Thoracic aorta (tissue), 2 donors: ENCODE data around the gene ATP1A3. TPM values are rescaled to one million over a fixed set of nuclear protein-coding genes. Genes with fewer than 3 reads are reported as not detected.
A peak's percentile ranks its signal among the peaks of the same experiment; 100 is the strongest.
"Not testable (repeated sequence)": the region's sequence is repeated elsewhere in the genome, so short reads cannot be mapped to it uniquely, and the experiment has no call there.

ENCODE experiments used
- ATAC-seq: fragments of 150-250 bp; one replicate; pipeline ENCODE4 v1.8.0; 2017; ENCODE audit warnings: low read depth; ENCODE audit not compliant: insufficient number of reproducible peaks, low FRiP score
- DNase-seq: peaks from one replicate; pipeline ENCODE4 v3.0.0-alpha.2; 2020; ENCODE audit warnings: low spot score
- H3K27ac ChIP-seq, 2 donors: fragments of 200-600 bp; sonication (generic); 1 replicate in 1 of 2; 2 replicates in 1 of 2; pipeline ENCODE4 v1.5.1; 2016; ENCODE audit warnings: mild to moderate bottlenecking in 2 of 2, moderate library complexity in 2 of 2
- H3K27me3 ChIP-seq: fragments of 200-600 bp; sonication (generic); replicated peaks from 2 replicates; pipeline ENCODE4 v1.6.0; 2016; ENCODE audit warnings: mild to moderate bottlenecking; ENCODE audit not compliant: insufficient read depth
- H3K36me3 ChIP-seq: fragments of 200-600 bp; sonication (generic); one replicate; pipeline ENCODE4 v1.5.1; 2016
- H3K4me1 ChIP-seq, 2 donors: fragments of 200-600 bp; sonication (generic); 1 replicate in 1 of 2; 2 replicates in 1 of 2; pipeline versions ENCODE4 v1.5.1 to v1.6.0; 2016; ENCODE audit warnings: low read depth in 2 of 2, mild to moderate bottlenecking in 1 of 2; ENCODE audit not compliant: control insufficient read depth in 1 of 2
- H3K4me3 ChIP-seq: fragments of 200-600 bp; sonication (generic); 2 replicates; pipeline ENCODE4 v1.5.1; 2016; ENCODE audit warnings: mild to moderate bottlenecking
- H3K9me3 ChIP-seq: fragments of 200-600 bp; sonication (generic); 2 replicates; pipeline ENCODE4 v1.5.1; 2016
- total RNA-seq, 2 donors: library from RNA; depleted of rRNA; stranded (reverse); fragments of >200 nt; gene quantifications; one replicate each; pipeline versions ENCODE4 v1.1.0 to v1.2.3, GENCODE V29; 2016
- TF ChIP-seq, protein P1 (sequence below): fragments of 200-600 bp; sonication (generic); IDR thresholded peaks from one replicate; pipeline ENCODE4 v1.5.1; 2019; ENCODE audit warnings: antibody characterized with exemption

Gene ATP1A3
- total RNA-seq, 2 donors from 2014 or later, result 0.14 TPM; not detected in 1

DNA sequence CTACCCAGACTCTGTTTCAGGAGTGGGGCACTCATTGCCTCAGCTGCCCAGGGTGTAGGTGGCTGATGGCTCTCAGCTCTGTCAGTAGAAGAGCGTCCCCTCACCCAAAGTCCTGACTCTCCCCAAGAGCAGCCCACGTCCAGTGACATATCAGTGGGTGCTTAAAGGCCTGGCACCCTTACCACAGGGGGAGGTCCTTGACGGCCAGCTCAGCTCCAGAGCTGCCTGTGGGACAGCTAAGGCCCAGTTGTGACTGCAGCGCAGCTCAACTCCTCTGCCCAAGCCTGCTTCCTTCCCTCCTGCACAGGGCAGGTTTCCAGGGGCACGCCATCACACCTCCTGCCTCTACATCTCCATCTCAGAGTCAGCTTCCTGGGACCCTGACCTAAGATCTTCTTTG, 43.6 kb upstream of the ATP1A3 start:
- no peak for DNase-seq
- no peak for ATAC-seq
- Histone ChIP-seq H3K4me3 (no peak overlapping the region), H3K27me3 (no peaks in the 10 kb centered on the region), H3K27ac (no peak overlapping the region), H3K9me3 (no peaks in the 10 kb centered on the region), H3K4me1 (no peaks in the 10 kb centered on the region), H3K36me3 (peaks cover 18% of the 10 kb centered on the region)
- TF ChIP-seq, protein P1, sequence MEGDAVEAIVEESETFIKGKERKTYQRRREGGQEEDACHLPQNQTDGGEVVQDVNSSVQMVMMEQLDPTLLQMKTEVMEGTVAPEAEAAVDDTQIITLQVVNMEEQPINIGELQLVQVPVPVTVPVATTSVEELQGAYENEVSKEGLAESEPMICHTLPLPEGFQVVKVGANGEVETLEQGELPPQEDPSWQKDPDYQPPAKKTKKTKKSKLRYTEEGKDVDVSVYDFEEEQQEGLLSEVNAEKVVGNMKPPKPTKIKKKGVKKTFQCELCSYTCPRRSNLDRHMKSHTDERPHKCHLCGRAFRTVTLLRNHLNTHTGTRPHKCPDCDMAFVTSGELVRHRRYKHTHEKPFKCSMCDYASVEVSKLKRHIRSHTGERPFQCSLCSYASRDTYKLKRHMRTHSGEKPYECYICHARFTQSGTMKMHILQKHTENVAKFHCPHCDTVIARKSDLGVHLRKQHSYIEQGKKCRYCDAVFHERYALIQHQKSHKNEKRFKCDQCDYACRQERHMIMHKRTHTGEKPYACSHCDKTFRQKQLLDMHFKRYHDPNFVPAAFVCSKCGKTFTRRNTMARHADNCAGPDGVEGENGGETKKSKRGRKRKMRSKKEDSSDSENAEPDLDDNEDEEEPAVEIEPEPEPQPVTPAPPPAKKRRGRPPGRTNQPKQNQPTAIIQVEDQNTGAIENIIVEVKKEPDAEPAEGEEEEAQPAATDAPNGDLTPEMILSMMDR, result no peak

GRCh38 chr19:42034640-42035391, 40.8 kb upstream of the ATP1A3 start:
- H3K27ac ChIP-seq, H3K36me3 ChIP-seq, H3K4me3 ChIP-seq, DNase-seq, H3K4me1 ChIP-seq, ATAC-seq, H3K27me3 ChIP-seq, H3K9me3 ChIP-seq: not testable (repeated sequence)
- TF ChIP-seq, protein P1, result peak; percentile 82

DNA sequence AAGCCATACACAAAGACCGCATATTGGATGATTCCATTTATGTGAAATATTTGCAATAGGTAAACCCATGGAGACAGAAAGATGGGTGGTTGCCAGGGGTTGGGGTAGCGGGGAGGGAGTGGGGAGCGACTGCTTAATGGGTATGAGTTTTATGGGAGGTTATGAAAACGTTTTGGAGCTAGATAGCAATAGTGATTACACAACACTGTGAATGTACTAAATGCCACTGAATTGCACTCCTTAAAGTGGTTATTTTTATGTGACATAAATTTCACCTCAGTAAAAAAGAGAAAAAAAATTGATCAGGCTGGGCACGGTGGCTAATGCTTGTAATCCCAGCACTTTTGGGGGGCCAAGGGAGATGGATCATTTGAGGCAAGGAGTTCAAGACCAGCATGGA, 39.4 kb upstream of the ATP1A3 start:
- Histone ChIP-seq H3K36me3 (no peaks in the 10 kb centered on the region), H3K9me3 (no peaks in the 10 kb centered on the region), H3K27me3 (no peaks in the 10 kb centered on the region), H3K27ac (no peak overlapping the region), H3K4me1 (no peaks in the 10 kb centered on the region), H3K4me3 (no peak overlapping the region)
- TF ChIP-seq, protein P1, result no peak
- DNase-seq (no peak), ATAC-seq (no peak)

DNA sequence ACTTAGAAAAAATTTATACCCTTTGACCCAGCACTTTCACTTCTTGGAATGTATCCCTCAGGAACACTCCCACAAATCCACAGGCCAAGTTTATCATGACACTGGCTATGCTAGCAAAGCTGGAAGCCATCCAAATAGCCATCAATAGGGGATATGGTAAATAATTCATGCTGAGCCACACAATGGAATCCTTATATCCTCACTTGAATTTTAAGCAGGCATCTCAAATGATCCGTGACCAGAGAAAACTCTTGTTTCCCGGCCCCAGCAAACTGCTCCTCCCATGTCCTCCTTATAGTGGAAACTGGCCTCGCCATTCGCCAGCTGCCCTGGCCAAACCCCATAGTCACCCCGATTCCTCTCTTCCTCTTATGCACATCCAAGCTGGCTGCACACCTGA, 38.4 kb upstream of the ATP1A3 start:
- TF ChIP-seq, protein P1, result no peak
- DNase-seq (no peak), ATAC-seq (no peak)
- no peaks in the 10 kb centered on the region for H3K36me3 ChIP-seq
- H3K4me1 ChIP-seq, result no peaks in the 10 kb centered on the region
- no peak overlapping the region for H3K27ac ChIP-seq
- H3K27me3 ChIP-seq, result no peaks in the 10 kb centered on the region
- no peaks in the 10 kb centered on the region for H3K9me3 ChIP-seq
- H3K4me3 ChIP-seq, result no peak overlapping the region

DNA sequence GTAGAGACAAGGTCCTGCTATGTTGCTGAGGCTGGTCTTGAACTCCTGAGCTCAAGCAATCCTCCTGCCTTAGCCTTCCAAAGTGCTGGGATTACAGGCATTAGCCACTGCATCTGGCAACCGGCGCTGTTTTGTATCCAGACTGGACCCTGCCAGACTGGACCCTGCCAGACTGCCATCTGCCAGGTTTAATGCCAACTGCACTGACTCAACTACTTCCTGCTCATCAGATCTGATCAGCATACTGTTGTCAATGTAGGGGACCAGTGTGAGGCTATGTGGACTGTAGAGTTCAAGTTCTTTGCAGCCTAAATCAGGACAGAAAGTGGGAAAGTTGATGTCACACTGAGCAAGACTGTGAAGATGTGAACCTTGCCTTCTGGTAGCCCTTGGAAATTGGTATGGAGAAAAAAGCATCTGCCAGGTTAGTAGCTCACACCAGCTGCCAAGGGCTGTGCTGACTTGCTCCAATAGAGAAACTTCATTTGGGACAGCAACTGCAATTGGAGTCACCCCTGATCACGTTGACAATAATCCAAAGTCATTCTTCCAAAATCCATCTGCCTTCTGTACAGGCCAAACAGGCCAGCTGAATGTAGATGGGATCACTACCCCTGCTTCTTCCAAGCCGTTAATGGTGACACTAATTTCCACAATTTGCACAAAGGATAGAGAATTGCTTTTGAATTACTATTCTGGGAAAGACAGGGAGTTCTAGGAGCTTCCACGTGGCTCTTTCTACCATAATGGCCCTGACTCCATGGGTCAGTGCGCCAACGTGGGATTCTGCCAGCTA, 36.8 kb upstream of the ATP1A3 start:
- no peaks in the 10 kb centered on the region for H3K4me1 ChIP-seq
- TF ChIP-seq, protein P1, result no peak
- ATAC-seq, result no peak
- no peaks in the 10 kb centered on the region for H3K9me3 ChIP-seq
- no peak overlapping the region for H3K27ac ChIP-seq
- no peak overlapping the region for H3K4me3 ChIP-seq
- H3K27me3 ChIP-seq, result no peaks in the 10 kb centered on the region
- H3K36me3 ChIP-seq, result no peaks in the 10 kb centered on the region
- no peak for DNase-seq
